NCI-H2029 (cell line): ENCODE results near the gene MTMR12.
"Not testable (repeated sequence)": the region's sequence is repeated elsewhere in the genome, so short reads cannot be mapped to it uniquely, and the experiment has no call there.

ENCODE experiments used
- DNase-seq: peaks from one replicate; lab custom pipeline; 2025; lab: John Stamatoyannopoulos, UW

The MTMR12 gene

DNA sequence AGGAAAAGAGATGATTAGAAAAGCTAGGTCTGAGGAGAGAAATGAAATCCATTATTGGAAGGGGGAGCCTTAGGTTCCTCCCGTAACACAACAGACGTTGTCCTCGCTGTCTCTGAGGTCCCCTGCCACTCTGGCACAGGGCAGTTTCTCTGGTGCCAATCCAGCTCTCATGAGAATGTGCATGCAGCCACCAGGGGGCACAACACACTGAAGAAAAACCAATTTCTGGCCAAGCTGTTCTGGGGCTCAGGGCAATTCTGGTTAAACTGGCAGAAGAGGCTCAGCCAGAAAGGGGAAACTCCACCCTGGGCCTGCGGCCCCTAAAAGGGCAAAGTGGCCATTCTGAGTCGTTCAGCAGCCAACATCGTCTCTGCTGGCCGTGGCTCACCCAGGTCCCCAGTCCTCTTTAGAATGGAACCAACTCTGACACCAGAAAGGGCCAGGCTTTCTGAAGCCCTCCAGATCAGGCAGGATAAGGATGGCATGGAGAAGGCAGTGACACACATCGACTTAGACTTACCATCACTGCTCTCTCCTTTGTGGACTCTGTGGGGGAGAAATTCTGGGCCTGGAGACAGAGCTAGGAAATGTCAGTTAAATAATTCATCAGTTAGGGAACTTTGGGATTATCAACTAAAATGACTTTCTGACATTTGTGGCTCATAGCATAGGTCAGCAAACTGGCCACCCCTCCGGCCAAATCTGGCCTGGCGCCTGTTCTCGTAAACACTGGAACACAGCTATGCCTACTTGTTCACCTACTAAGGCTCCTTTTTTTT is 80.1 kb downstream of the MTMR12 start:
- peak; percentile 70 for DNase-seq

- DNase-seq, result no peak
These were observed 80.8 kb downstream of the MTMR12 start for GRCh38 chr5:32231929-32232328.

- DNase-seq, result no peak
These were observed 81.5 kb downstream of the MTMR12 start for GRCh38 chr5:32231241-32231640.

DNA sequence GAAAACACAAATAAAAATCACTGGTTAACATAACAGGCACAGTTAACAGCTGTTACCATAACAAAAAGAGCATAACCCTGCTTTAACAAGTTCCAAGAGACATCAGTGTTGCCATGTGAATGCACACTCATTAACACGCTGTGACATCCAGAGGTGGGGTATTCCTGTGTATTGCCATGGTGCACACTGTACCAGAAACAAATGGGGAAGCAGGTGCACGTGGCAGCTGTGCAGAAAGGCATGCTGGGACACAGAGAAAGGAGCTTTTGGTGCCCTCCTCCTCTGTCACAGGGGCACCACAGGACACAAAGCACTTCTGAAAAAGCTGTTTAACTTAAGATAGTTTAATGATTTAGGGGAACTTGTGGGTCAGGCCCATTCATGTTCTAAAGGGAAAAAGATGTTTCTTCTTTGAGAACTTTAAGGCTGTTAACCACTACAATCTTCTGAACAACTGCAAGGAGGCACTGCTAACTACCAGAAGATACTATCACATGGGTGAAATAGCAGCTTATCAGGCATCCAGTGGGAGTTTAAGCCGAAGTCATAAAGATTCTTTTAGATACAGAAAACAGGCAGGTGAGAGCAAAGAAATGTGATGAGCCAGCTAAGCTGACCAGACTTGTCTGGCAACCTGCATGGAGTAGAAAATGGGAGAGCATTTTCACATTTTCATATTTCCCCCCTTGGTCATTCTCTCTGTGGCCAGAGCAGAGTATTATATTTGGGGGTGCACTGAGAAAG is 82.2 kb downstream of the MTMR12 start:
- no peak for DNase-seq

- no peak for DNase-seq
These were observed 83.2 kb downstream of the MTMR12 start for GRCh38 chr5:32229586-32229985.

GRCh38 chr5:32228816-32229215 is 83.9 kb downstream of the MTMR12 start:
- DNase-seq, result no peak

- DNase-seq, result no peak
These were observed 87.3 kb downstream of the MTMR12 start for GRCh38 chr5:32225445-32225844.

DNA sequence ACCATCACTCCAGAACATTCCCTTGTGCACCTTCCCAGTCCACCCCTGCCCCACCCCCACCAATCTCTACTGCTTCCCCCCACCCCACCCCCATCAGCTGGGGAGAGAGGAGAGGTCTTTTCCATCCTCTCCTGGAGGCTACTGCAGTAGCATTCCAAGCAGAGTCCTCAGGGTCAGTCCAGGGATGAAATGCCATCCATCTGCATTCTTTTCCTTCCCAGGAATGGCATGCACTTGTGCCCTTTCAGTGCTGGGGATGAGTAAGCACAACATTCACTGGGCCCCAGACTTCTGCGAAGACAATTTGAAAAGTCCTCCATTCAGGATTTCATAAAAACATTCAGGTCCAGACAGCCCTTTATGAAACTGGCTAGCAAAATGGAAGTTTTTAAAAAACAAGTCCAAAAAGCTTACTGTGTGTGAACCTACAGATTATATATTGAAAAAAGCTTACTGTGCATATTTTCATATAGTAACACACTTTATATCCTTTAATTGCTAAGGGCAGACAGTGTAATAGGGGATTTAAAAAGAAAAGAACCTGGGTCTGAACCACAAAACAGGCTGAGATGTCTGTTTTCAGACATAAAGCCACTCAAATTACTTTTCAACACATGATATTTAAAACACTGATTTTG is 88.6 kb downstream of the MTMR12 start:
- no peak for DNase-seq

DNA sequence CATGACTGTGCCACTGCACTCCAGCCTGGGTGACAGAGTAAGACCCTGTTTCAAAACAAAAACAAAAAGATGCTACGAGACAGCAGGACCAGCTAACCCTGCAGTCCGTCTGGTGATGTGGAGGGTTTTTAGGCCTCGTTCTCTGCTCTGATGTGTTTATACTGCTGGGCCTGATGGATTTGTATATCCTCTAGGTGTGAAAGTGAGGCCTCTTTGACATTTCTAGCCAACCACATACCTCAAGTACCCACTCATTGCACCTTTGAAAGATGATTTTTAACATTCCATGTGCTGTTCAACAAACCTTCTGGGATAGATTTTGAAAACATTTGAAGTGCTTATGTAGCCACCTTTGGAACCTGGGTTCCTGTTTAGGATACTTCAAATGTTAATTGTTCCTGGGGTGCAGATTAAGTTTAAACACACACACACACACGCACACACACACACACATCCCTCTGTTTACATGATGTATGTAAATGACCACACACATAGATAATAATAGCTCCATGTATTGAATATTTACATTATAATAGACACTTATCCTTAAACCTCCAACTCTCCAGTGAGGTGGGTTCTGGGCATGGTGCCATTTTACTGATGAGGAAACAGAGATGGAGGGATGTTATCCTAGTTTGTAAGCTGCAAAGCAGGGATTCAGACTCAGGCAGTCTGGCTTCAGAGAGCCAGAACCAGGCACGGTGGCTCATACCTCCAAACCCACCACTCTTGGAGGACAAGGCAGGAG is 89.8 kb downstream of the MTMR12 start:
- peak; percentile 56 for DNase-seq

DNA sequence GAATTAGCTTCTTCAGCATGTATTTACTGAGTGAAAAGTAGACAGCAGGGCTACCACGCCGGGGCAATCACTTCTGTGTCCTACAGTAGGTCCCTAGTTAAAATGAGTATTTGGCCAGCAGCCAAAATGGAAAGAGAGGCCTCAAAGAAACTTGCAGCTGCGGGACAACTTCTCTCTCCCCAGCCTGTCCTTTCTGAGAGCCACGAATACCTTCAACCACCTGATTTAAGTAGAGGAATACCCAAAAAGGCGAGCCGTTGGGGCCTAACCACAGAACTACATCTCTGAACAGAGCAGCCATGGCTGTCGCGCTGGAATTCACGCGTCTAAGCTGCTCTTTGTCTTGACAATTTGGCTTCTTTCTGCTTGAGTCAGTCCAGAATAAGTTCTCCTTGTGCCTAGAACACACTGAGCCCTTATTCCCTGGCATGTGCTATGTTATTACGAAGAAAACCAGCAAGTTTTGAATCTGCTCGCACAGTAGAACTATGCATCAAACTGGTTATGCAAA is 94.8 kb downstream of the MTMR12 start:
- DNase-seq, result no peak

- not testable (repeated sequence) for DNase-seq
These were observed 98.4 kb downstream of the MTMR12 start for GRCh38 chr5:32214344-32214743.

- no peak for DNase-seq
These were observed 102.6 kb downstream of the MTMR12 start for GRCh38 chr5:32210151-32210550.

- DNase-seq, result not testable (repeated sequence)
These were observed 103.9 kb downstream of the MTMR12 start for GRCh38 chr5:32208837-32209236.

GRCh38 chr5:32207355-32207634 is 105.4 kb downstream of the MTMR12 start:
- DNase-seq, result no peak

- no peak for DNase-seq
These were observed 106.0 kb downstream of the MTMR12 start for GRCh38 chr5:32206509-32207354.

GRCh38 chr5:32206053-32206452 is 106.7 kb downstream of the MTMR12 start:
- no peak for DNase-seq

DNA sequence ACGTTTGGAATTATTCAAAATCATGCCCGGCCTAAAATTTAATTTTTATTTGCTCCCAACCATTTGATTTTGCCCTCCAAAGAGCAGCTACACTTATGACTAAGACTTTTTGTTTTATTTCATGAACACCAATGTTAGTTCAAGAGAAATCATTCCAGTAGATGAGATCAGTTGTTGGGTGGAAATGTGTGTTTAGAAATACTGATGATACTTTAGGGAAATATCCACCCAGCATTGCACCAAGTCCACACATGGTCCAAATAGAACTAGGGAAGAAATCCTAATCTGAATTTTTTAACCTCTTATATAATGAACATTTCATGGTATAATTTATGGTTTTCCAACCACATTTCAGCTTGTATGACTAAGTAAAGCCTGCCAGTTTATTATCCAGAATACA is 110.3 kb downstream of the MTMR12 start:
- DNase-seq, result no peak

DNA sequence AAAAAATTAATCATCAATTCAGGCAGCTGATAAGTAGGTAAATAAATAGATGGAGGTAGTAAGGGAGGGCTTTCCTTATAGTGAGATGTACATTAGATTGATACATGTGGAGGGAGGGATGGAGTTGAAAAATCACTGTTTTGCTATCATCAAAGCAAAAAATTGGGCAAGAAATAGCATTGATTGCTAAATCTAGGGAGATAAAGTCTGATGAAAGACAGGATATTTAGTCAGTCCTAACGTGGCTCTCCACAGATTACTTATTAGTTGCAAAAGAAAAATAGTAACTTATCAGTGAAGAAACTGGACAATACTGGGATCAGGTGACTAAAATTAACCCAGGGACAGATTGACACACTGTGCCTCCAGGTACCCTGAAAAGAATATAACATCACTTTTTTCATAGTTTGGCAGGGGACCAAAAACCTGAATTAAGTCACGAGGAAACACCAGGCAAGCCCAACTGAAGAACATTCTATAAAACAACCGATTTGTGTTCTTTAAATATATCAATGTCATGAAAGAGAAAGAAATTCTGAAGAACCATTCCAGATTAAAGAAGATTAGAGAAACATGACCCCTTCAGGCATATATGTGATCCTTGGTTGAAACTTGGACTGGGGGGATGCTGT is 111.5 kb downstream of the MTMR12 start:
- no peak for DNase-seq

GRCh38 chr5:32197032-32197431 is 115.7 kb downstream of the MTMR12 start:
- DNase-seq, result no peak

DNA sequence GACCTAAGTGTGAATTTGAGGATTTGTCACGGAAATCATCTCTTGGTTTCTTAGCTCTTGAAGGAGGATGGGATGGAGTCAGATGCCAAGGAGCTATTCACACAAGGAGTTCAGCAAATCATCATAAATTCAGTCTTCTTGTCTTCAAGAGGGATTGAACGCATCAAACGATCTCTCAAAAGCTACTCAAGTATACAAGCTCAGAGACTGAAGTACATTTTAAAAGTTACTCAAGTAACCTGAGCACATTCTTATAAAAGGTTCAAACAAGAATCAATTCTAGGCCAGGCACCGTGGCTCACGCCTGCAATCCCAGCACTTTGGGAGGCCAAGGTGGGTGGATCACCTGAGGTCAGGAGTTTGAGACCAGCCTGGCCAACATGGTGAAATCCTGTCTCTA is 117.5 kb downstream of the MTMR12 start:
- DNase-seq, result no peak

- peak; percentile 94 for DNase-seq
These were observed 119.1 kb downstream of the MTMR12 start for GRCh38 chr5:32193591-32193990.
